Left cardiac atrium (tissue), 2 donors: ENCODE data around the gene MADD. TPM values are rescaled to one million over a fixed set of nuclear protein-coding genes. Genes with fewer than 3 reads are reported as not detected.

Experiments
- total RNA-seq, 2 donors: library from RNA; stranded (reverse); fragmentation: NEBNext Ultra II Directional; extraction: Animal tissue kit (Norgen Biotek cat#: 25700); gene quantifications; one replicate each; pipeline ENCODE4 v1.2.1, GENCODE V29; 2021
- donor health status: DM: no; HTN: yes; CAD: no; lungs with severe emphysema.
- donor health status: DM: yes; HTN: yes; CAD: no.

Gene MADD
- total RNA-seq, 2 donors from 2014 or later: 29.5 to 37.0 TPM

Other genes starting within 250 kb of the MADD start
- gene ARFGAP2, start 93.3 kb upstream of the MADD start, total RNA-seq: 10 to 100 TPM; 41.4 to 54.4 TPM
- gene PACSIN3, start 83.7 kb upstream of the MADD start, total RNA-seq: 100 to 1,000 TPM; 108 to 126 TPM
- gene DDB2, start 55.2 kb upstream of the MADD start, total RNA-seq: 10 to 100 TPM; 10.4 to 10.8 TPM
- 10 to 100 TPM; 25.1 to 26.2 TPM for gene ACP2, start 21.3 kb upstream of the MADD start, total RNA-seq
- gene NR1H3, start 12.1 kb upstream of the MADD start, total RNA-seq: 10 to 100 TPM; 18.2 to 44.9 TPM
- 1,000 to 10,000 TPM in 1 of 2 donors, 100 to 1,000 TPM in 1; 966 to 1,049 TPM for gene MYBPC3, start 82.6 kb downstream of the MADD start, total RNA-seq
- gene SPI1, start 108.4 kb downstream of the MADD start, total RNA-seq: 10 to 100 TPM; 19.5 to 31.4 TPM
- gene SLC39A13, start 138.5 kb downstream of the MADD start, total RNA-seq: 10 to 100 TPM; 35.5 to 53.4 TPM
- 100 to 1,000 TPM; 133 to 154 TPM for gene PSMC3, start 156.3 kb downstream of the MADD start, total RNA-seq
- not detected for gene RAPSN, start 179.0 kb downstream of the MADD start, total RNA-seq